Measurements from ENCODE around the gene MEF2D. TPM values are rescaled to one million over a fixed set of nuclear protein-coding genes. Genes with fewer than 3 reads are reported as not detected.

MEF2D gene
- total RNA-seq, 2 donors from 2014 or later: 76.1 to 101 TPM

DNA sequence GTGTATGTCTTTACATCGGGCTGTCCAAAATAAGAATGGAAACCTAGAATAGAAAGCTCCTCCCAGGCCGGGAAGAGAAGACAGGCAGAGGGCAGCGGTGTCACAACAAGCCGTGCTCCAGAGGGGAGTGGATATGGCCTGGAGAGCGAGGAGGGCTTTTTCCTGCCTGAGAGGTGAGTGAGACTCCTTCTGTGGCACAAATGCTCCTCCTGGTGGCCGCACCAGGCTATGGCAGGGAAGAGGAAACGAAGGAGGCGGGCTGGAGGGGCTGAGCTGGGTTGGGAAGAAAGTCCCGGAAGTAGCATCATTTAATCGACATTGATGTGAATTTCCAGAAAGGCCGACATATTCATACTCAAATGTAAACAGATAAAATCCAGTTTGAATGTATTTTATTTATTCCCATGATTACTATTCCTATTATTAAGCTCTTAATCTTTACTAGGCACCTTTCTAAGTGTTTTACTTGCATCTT, 54.7 kb downstream of the MEF2D start:
- DNase-seq (ENCODE audit: low spot score) (peak; percentile 62), ATAC-seq (ENCODE audit: insufficient number of reproducible peaks, low FRiP score, low read depth) (peak; percentile 77)
- Histone ChIP-seq H3K4me1 (ENCODE audit: control insufficient read depth in 1 of 2, low read depth in 2 of 2) (no peaks in the 10 kb centered on the region), H3K27me3 (replicated peaks; ENCODE audit: insufficient read depth) (peaks cover 8% of the 10 kb centered on the region), H3K9me3 (no peaks in the 10 kb centered on the region), H3K4me3 (no peak overlapping the region), H3K27ac (no peak overlapping the region), H3K36me3 (no peaks in the 10 kb centered on the region)
- TF ChIP-seq, protein P1, sequence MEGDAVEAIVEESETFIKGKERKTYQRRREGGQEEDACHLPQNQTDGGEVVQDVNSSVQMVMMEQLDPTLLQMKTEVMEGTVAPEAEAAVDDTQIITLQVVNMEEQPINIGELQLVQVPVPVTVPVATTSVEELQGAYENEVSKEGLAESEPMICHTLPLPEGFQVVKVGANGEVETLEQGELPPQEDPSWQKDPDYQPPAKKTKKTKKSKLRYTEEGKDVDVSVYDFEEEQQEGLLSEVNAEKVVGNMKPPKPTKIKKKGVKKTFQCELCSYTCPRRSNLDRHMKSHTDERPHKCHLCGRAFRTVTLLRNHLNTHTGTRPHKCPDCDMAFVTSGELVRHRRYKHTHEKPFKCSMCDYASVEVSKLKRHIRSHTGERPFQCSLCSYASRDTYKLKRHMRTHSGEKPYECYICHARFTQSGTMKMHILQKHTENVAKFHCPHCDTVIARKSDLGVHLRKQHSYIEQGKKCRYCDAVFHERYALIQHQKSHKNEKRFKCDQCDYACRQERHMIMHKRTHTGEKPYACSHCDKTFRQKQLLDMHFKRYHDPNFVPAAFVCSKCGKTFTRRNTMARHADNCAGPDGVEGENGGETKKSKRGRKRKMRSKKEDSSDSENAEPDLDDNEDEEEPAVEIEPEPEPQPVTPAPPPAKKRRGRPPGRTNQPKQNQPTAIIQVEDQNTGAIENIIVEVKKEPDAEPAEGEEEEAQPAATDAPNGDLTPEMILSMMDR (IDR thresholded peaks at IDR 0.05): peak; percentile 95

DNA sequence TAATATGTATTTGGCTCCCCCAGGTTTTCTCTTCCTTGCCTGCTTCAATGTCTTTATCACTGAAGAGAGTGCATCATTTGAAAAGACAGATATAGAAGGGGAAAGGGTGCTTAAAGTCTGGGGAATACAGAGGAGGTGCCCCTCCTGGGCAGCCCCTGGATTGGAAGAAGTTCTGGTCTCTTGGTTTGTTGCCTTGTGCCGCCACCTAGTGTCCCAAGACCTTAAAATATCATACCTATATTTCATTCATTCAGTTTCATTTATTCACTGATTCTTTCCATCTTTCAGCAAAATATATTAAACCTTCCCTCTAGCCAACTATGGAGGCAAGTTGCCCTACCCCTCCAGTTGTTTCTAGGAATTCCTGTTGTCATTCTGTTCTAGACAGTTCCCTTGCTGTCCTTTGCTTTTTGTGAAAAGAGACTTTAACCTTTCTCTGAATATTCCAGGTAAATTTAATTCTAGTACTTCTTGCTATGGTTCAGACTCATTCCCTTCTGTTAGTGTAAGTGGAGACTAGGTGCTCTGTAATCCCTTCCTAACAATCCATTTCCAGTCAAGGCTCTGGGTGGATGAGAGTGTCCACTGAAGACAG, 56.1 kb downstream of the MEF2D start:
- peaks cover 17% of the 10 kb centered on the region for H3K27me3 ChIP-seq (replicated peaks; ENCODE audit: insufficient read depth)
- no peaks in the 10 kb centered on the region for H3K4me1 ChIP-seq (ENCODE audit: control insufficient read depth in 1 of 2, low read depth in 2 of 2)
- TF ChIP-seq, protein P1 (IDR thresholded peaks at IDR 0.05): no peak
- ATAC-seq (ENCODE audit: insufficient number of reproducible peaks, low FRiP score, low read depth) (no peak), DNase-seq (ENCODE audit: low spot score) (no peak)
- H3K4me3 ChIP-seq: no peak overlapping the region
- H3K9me3 ChIP-seq: no peaks in the 10 kb centered on the region
- H3K27ac ChIP-seq: no peak overlapping the region
- no peaks in the 10 kb centered on the region for H3K36me3 ChIP-seq

DNA sequence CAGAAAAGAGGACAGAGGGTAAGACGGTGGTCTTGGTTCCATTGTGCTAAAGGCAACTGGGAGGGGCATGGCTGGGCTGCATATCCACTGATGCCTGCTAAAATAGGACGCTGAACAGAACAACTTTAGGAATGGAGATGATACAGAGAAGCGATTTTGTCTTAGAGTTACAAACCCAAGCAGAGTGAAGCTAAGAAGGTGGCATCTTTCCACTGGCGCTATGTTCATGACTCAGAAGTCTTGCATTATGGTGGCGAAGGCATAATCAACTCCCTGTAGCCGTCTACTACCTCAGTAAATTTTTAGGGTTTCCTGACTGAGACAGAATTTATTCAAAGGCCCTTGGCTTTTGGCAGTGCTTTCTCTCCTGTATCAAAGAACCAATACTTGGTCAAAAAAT, 57.3 kb downstream of the MEF2D start:
- peaks cover 29% of the 10 kb centered on the region for H3K27me3 ChIP-seq (replicated peaks; ENCODE audit: insufficient read depth)
- no peaks in the 10 kb centered on the region for H3K36me3 ChIP-seq
- no peak overlapping the region for H3K27ac ChIP-seq
- H3K4me3 ChIP-seq: no peak overlapping the region
- DNase-seq (ENCODE audit: low spot score) (no peak), ATAC-seq (ENCODE audit: insufficient number of reproducible peaks, low FRiP score, low read depth) (no peak)
- no peaks in the 10 kb centered on the region for H3K9me3 ChIP-seq
- H3K4me1 ChIP-seq (ENCODE audit: control insufficient read depth in 1 of 2, low read depth in 2 of 2): no peaks in the 10 kb centered on the region
- TF ChIP-seq, protein P1 (IDR thresholded peaks at IDR 0.05): no peak

DNA sequence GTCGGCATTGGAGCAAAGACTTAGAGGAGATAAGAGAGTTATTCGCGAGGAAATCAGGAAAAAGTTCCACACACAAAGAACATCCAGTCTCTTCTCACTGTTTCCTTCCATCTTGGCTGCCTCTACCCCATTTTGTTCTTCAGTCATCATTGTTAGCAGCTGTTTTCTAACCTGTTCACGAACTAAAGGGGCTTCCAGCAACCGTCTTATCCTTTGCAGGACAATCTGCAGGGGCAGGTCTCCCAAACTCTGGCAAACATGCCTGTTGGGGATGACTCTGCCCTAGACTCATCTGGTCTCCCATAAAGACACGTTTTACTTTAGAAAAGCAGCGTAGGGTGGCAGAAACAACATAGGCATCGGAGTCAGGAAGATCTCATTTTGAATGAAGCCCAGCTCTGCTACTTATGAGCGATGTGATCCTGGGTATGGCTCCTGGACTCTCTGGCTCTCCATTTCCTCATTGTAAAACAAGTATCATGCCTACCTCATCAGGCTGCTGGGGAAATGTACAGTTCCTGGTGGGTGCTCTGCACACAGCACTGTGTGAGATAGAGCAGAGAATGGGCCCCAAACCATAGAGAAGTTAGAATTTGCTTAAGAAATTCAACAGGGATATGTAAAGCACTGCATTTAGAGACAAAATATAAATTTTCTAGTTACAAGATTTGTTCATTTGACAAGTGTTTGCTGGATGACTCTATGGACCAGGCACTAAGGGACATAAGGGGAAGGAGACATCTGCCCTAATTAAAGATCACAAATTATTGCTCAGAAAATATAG, 59.7 kb downstream of the MEF2D start:
- no peak for ATAC-seq (ENCODE audit: insufficient number of reproducible peaks, low FRiP score, low read depth)

DNA sequence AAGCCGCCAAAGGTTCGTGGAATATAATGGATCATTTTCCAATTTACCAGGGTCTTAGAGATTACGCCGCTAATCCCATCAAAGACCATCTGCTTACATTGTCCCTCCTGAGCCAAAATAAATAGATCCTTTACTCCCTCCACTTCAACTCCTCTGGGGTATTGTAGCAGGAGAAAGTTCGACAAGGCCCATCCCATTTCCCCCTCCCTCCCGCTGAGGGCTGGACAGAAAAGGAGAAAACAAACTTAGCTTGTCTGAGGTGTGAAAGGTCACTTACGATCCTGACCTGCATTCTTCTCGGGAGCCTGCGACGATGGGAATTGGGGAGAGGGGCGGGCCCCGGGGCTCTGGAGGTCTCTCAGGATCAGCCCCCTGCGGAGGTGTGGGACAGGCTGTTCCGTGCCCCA, 60.8 kb downstream of the MEF2D start:
- Histone ChIP-seq H3K36me3 (no peaks in the 10 kb centered on the region), H3K27me3 (replicated peaks; ENCODE audit: insufficient read depth) (peaks cover 57% of the 10 kb centered on the region), H3K4me3 (no peak overlapping the region), H3K9me3 (no peaks in the 10 kb centered on the region), H3K4me1 (ENCODE audit: control insufficient read depth in 1 of 2, low read depth in 2 of 2) (peaks cover 9 to 16% of the 10 kb centered on the region in 2 donors), H3K27ac (no peak overlapping the region)
- TF ChIP-seq, protein P1 (IDR thresholded peaks at IDR 0.05): no peak
- no peak for DNase-seq (ENCODE audit: low spot score)
- ATAC-seq (ENCODE audit: insufficient number of reproducible peaks, low FRiP score, low read depth): no peak

More for the DNA sequence above, 59.7 kb downstream of the MEF2D start:
- Histone ChIP-seq H3K27me3 (replicated peaks; ENCODE audit: insufficient read depth) (peaks cover 50% of the 10 kb centered on the region), H3K4me3 (no peak overlapping the region), H3K4me1 (ENCODE audit: control insufficient read depth in 1 of 2, low read depth in 2 of 2) (peaks cover 6 to 9% of the 10 kb centered on the region in 2 donors), H3K9me3 (no peaks in the 10 kb centered on the region), H3K36me3 (no peaks in the 10 kb centered on the region), H3K27ac (no peak overlapping the region)
- TF ChIP-seq, protein P1 (IDR thresholded peaks at IDR 0.05): no peak
- no peak for DNase-seq (ENCODE audit: low spot score)

Data from thoracic aorta (tissue), 2 donors.